DMS53 (cell line): ENCODE measurements around the gene SLC9A4.
"Not testable (repeated sequence)": the region's sequence is repeated elsewhere in the genome, so short reads cannot be mapped to it uniquely, and the experiment has no call there.

Experiments used
- DNase-seq: peaks from one replicate; lab custom pipeline; 2025; lab: John Stamatoyannopoulos, UW

The SLC9A4 gene

GRCh38 chr2:102550151-102550550 lies 77.1 kb downstream of the SLC9A4 start:
- DNase-seq = no peak

DNA sequence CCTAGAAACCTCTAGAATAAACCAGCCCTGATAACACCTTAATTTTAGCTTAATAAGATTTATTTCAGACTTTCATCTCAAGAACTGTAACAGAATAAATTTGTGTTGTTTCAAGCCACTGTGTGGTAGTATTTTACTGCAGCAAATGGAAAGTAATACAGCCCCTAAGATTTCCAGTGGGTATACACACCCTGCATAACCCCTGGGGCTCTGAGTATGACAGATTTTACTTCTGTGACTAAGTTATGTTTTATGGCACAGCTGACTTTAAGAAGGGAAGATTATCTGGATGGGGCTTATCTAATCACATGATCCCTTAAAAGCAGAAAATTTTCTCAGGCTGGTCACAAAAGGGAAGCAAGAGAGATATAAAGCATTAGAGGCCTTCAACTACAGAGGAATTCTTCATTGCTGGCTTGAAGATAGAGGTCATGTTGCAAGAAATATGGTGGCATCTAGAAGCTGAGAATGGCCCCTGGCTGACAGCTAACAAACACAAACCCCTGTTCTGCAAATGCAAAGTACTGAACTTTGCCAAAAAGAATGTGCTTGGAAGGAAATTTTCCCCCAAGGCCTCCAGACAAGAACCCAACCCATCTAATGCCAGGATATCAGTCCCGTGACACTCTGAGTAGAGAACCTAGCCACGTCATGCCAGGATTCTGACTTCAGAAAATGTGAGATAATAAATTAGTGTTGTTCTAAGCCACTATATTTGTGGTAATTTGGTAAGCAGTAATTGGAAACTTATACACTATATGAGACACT lies 78.5 kb downstream of the SLC9A4 start:
- DNase-seq = no peak

DNA sequence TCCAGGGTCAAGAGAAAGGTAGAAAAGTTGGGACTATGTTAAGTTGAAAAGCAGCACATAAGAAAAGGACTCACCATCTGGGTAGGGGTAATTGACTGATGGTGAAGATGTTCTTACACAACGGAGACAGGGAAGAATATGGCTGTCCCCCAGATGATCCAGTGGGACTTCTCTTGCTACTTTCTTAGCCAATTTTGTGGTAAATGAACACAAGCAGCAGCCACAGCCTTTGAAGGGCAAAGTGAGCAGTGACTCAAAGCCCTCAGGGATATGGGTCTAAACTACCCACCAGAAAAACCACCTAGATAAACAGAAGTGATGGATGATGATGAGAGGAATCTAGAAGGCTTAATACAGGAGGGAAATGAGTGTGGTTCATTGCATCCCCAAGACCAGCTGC lies 80.6 kb downstream of the SLC9A4 start:
- DNase-seq = no peak

GRCh38 chr2:102558463-102558862 lies 85.4 kb downstream of the SLC9A4 start:
- DNase-seq = no peak

DNA sequence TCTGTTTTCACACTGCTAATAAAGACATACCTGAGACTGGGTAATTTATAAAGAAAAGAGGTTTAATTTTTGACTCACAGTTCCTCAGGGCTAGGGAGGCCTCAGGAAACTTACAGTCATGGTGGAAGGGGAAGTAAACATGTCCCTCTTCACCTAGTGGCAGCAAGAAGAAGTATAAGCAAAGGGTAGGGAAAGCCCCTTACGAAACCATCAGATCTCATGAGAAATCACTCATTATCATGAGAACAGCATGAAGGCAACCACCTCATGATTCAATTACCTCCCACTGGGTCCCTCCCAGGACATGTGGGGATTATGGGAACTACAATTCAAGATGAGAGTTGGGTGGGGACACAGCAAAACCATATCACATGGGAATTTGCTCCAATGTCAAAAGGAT lies 89.5 kb downstream of the SLC9A4 start:
- DNase-seq = not testable (repeated sequence)

DNA sequence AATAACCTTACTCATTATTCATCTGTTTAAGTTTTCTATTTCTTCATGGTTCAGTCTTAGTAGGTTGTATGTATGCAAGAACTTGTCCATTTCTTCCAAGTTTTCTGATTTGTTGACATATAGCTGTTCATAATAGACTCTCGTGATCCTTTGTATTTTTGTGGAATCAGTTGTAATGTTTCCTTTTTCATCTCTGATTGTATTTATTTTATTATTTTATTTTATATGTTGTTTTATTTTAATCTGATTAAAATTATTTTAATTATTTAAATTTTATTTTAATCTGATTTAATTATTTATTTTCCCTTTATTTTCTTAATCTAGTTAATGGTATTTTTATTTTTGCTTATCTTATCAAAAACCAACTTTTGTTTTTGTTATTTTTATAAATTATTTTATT lies 102.9 kb downstream of the SLC9A4 start:
- DNase-seq = no peak

DNA sequence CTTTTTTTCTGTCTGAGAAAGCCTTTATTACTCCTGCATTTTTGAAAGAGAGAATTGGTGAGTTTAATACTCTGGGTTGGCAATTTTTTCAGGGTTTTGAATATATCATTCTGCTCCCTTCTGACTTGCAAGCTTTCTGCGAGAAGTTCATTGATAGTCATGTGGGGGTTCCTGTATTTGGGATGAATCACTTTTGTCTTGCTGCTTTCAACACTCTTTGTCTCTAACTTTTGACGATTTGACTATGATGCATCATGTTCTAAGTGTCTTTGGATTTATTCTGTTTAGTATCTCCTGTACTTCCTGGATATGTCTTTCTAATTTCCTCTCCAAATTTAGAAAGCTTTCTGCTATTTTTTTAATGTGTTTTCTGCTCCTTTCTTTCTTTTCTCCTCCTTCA lies 105.3 kb downstream of the SLC9A4 start:
- DNase-seq = no peak

DNA sequence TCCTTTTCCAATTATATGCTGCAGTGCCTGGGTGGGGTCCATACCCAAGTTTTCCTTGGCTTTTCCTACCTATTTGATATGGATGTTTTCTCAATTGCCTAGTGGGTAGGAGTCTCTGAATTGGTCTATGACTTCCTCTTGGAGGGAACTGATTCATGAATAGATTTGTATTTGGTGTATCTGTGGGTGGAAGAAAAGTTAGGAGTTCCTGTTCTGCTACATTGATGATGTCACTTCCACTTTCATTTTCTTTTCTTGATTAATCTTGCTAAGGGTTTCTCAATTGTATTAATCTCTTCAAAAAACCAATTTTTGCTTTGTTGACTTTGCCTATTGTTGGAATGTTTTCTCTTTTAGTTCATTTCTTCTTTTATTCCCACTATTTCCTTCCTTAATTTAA lies 108.9 kb downstream of the SLC9A4 start:
- DNase-seq = no peak

DNA sequence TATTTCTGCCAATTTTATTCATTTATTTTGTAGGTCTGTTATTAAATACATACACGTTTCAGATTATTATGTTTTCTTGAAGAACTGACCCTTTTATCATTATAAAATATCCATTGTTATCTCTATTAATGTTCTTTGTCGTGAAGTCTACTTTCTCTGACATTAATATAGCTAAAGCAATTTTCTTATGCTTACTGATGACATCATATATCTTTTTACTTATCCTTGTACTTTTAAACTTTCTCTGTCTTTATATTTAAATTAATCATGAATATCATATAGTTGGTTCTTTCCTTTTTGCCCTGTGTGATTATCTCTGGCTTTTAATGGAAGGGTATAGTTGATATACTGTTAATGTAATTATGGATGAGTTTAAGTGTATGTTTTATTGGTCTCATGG lies 109.8 kb downstream of the SLC9A4 start:
- DNase-seq = no peak
